Measurements from ENCODE around the gene TAF1D.

DNA sequence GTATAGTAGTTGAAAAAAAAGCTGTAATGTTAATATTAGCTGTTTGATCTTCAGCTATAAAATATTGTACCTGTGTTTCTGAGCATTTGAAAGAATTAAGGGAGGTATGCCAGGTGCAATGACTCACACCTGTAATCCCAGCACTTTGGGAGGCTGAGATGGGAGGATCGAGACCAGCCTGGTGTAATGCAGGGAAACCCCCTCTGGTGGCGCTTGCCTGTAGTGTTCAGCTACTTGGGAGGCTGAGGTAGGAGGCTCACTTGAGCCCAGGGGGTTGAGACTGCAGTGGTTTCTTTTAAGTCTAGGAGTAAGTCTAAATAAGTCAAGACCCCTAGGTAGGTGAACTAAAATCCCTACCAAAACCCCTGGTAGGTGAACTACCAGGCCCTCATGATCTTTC, 37.1 kb downstream of the TAF1D start:
- no peak for TF ChIP-seq FOS (IDR thresholded peaks at IDR 0.05; ENCODE audit: borderline replicate concordance, insufficient read depth, low read length)
- TF ChIP-seq, protein P1, sequence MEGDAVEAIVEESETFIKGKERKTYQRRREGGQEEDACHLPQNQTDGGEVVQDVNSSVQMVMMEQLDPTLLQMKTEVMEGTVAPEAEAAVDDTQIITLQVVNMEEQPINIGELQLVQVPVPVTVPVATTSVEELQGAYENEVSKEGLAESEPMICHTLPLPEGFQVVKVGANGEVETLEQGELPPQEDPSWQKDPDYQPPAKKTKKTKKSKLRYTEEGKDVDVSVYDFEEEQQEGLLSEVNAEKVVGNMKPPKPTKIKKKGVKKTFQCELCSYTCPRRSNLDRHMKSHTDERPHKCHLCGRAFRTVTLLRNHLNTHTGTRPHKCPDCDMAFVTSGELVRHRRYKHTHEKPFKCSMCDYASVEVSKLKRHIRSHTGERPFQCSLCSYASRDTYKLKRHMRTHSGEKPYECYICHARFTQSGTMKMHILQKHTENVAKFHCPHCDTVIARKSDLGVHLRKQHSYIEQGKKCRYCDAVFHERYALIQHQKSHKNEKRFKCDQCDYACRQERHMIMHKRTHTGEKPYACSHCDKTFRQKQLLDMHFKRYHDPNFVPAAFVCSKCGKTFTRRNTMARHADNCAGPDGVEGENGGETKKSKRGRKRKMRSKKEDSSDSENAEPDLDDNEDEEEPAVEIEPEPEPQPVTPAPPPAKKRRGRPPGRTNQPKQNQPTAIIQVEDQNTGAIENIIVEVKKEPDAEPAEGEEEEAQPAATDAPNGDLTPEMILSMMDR (IDR thresholded peaks at IDR 0.05; ENCODE audit: extremely low read depth in 1 of 2, insufficient read depth in 1 of 2, low read depth in 1 of 2, low read length in 2 of 2) = no peak
- TF ChIP-seq MAX (IDR thresholded peaks at IDR 0.05; ENCODE audit: insufficient read depth, insufficient read length) = no peak
- no peak for TF ChIP-seq GATA2 (IDR thresholded peaks at IDR 0.05; ENCODE audit: insufficient read depth, insufficient read length, low read depth, low read length)
- TF ChIP-seq POLR2A (IDR thresholded peaks at IDR 0.05; ENCODE audit: low read depth, low read length) = no peak
- no peak for TF ChIP-seq POLR2AphosphoS5 (IDR thresholded peaks at IDR 0.05; ENCODE audit: insufficient read depth, low read depth, low read length)
- no peak for TF ChIP-seq EZH2 (IDR thresholded peaks at IDR 0.05; ENCODE audit: borderline replicate concordance, low read depth, low read length, severe bottlenecking)
- TF ChIP-seq MYC (IDR thresholded peaks at IDR 0.05; ENCODE audit: low read depth, low read length) = no peak
- no peak for TF ChIP-seq JUN (IDR thresholded peaks at IDR 0.05; ENCODE audit: borderline replicate concordance, insufficient read depth, insufficient read length, low read depth)
